SJSA1 (cell line): ENCODE measurements around the gene OR2F2. TPM values are rescaled to one million over a fixed set of nuclear protein-coding genes. Genes with fewer than 3 reads are reported as not detected.

ENCODE experiments used
- DNase-seq, 2 experiments: peaks; one replicate each; pipeline ENCODE4 v3.0.0-alpha.2; 2015 to 2020; ENCODE audit warnings: low spot score in 2 of 2, low read depth in 1 of 2
- H3K27ac ChIP-seq: fragments of 250-450 bp; sonication (Bioruptor Pico); 2 replicates; pipeline ENCODE4 v1.5.1; 2020; ENCODE audit warnings: mild to moderate bottlenecking, moderate library complexity
- H3K27me3 ChIP-seq: fragments of 250-450 bp; sonication (Bioruptor Pico); replicated peaks from 2 replicates; pipeline ENCODE4 v1.5.1; 2020; ENCODE audit warnings: mild to moderate bottlenecking, moderate library complexity
- H3K36me3 ChIP-seq: fragments of 250-450 bp; sonication (Bioruptor Pico); 2 replicates; pipeline ENCODE4 v1.5.1; 2020; ENCODE audit warnings: mild to moderate bottlenecking
- H3K4me1 ChIP-seq: fragments of 250-450 bp; sonication (Bioruptor Pico); replicated peaks from 2 replicates; pipeline ENCODE4 v1.6.1; 2021; ENCODE audit warnings: mild to moderate bottlenecking
- H3K4me3 ChIP-seq: fragments of 250-450 bp; sonication (Bioruptor Pico); 2 replicates; pipeline ENCODE4 v1.5.1; 2020; ENCODE audit warnings: mild to moderate bottlenecking
- H3K9me3 ChIP-seq: fragments of 250-450 bp; sonication (Bioruptor Pico); replicated peaks from 2 replicates; pipeline ENCODE4 v1.5.1; 2020; ENCODE audit warnings: mild to moderate bottlenecking
- total RNA-seq: library from RNA; depleted of rRNA; stranded (reverse); fragments of >200 nt; shearing (Covaris generic); gene quantifications from 2 replicates; pipeline ENCODE4 v1.2.3, GENCODE V29; 2014; rRNA removed

OR2F2 gene
- total RNA-seq, 1 experiment from 2014 or later, result 0.13 TPM

- H3K27me3 ChIP-seq, result no peaks in the 10 kb centered on the region
- H3K4me3 ChIP-seq, result no peak overlapping the region
- H3K36me3 ChIP-seq, result no peaks in the 10 kb centered on the region
- no peak overlapping the region for H3K27ac ChIP-seq
- H3K4me1 ChIP-seq, result peaks cover 12% of the 10 kb centered on the region
- no peaks in the 10 kb centered on the region for H3K9me3 ChIP-seq
- no peak for DNase-seq
These were observed 39.4 kb downstream of the OR2F2 start for GRCh38 chr7:143974459-143974858.

GRCh38 chr7:143975617-143976016 is 40.6 kb downstream of the OR2F2 start:
- Histone ChIP-seq H3K4me3 (no peak overlapping the region), H3K4me1 (peaks cover 23% of the 10 kb centered on the region), H3K9me3 (no peaks in the 10 kb centered on the region), H3K27ac (no peak overlapping the region), H3K36me3 (no peaks in the 10 kb centered on the region), H3K27me3 (no peaks in the 10 kb centered on the region)
- no peak for DNase-seq

- peak overlapping the region; percentile 54 for H3K27ac ChIP-seq
- no peak overlapping the region for H3K4me3 ChIP-seq
- H3K4me1 ChIP-seq, result peaks cover 28% of the 10 kb centered on the region
- H3K36me3 ChIP-seq, result no peaks in the 10 kb centered on the region
- H3K9me3 ChIP-seq, result no peaks in the 10 kb centered on the region
- DNase-seq, result no peak
- H3K27me3 ChIP-seq, result no peaks in the 10 kb centered on the region
These were observed 43.6 kb downstream of the OR2F2 start for GRCh38 chr7:143978585-143978984.

- no peaks in the 10 kb centered on the region for H3K9me3 ChIP-seq
- H3K36me3 ChIP-seq, result no peaks in the 10 kb centered on the region
- H3K4me1 ChIP-seq, result peaks cover 28% of the 10 kb centered on the region
- no peak overlapping the region for H3K4me3 ChIP-seq
- no peaks in the 10 kb centered on the region for H3K27me3 ChIP-seq
- DNase-seq, result peak in 1 of 2 experiments; percentile 62
- H3K27ac ChIP-seq, result peak overlapping the region; percentile 54
These were observed 44.3 kb downstream of the OR2F2 start for GRCh38 chr7:143979359-143979758.

- peaks cover 28% of the 10 kb centered on the region for H3K4me1 ChIP-seq
- DNase-seq, result no peak
- H3K4me3 ChIP-seq, result no peak overlapping the region
- peak overlapping the region; percentile 54 for H3K27ac ChIP-seq
- no peaks in the 10 kb centered on the region for H3K9me3 ChIP-seq
- no peaks in the 10 kb centered on the region for H3K36me3 ChIP-seq
- H3K27me3 ChIP-seq, result no peaks in the 10 kb centered on the region
These were observed 45.0 kb downstream of the OR2F2 start for GRCh38 chr7:143979998-143980397.

GRCh38 chr7:143980746-143981510 is 45.9 kb downstream of the OR2F2 start:
- Histone ChIP-seq H3K27me3 (no peaks in the 10 kb centered on the region), H3K27ac (no peak overlapping the region), H3K4me3 (no peak overlapping the region), H3K4me1 (peaks cover 28% of the 10 kb centered on the region), H3K36me3 (no peaks in the 10 kb centered on the region), H3K9me3 (no peaks in the 10 kb centered on the region)
- DNase-seq, result no peak

GRCh38 chr7:143983960-143984359 is 48.9 kb downstream of the OR2F2 start:
- Histone ChIP-seq H3K4me1 (peaks cover 31% of the 10 kb centered on the region), H3K36me3 (no peaks in the 10 kb centered on the region), H3K4me3 (no peak overlapping the region), H3K27me3 (no peaks in the 10 kb centered on the region), H3K27ac (no peak overlapping the region), H3K9me3 (no peaks in the 10 kb centered on the region)
- DNase-seq, result no peak

Other genes with a start within 250 kb of the OR2F2 start
- gene CTAGE6, start 177.5 kb upstream of the OR2F2 start, total RNA-seq, result not detected in 2 replicates
- gene TCAF1, start 33.1 kb upstream of the OR2F2 start, total RNA-seq, result 41.4 and 56.5 TPM in 2 replicates
- gene OR2F1, start 19.6 kb downstream of the OR2F2 start, total RNA-seq, result not detected in 2 replicates
- gene OR6B1, start 65.1 kb downstream of the OR2F2 start, total RNA-seq, result not detected in 2 replicates
- gene OR2A5, start 113.7 kb downstream of the OR2F2 start, total RNA-seq, result not detected in 2 replicates
- not detected in 2 replicates for gene OR2A25, start 134.6 kb downstream of the OR2F2 start, total RNA-seq
- not detected in 2 replicates for gene OR2A12, start 151.0 kb downstream of the OR2F2 start, total RNA-seq
- gene OR2A2, start 174.3 kb downstream of the OR2F2 start, total RNA-seq, result not detected in 2 replicates
- not detected in 2 replicates for gene OR2A14, start 187.9 kb downstream of the OR2F2 start, total RNA-seq
- not detected in 2 replicates for gene CTAGE4, start 248.2 kb downstream of the OR2F2 start, total RNA-seq